Skeletal muscle tissue (tissue), 4 donors: ENCODE results near the gene TBC1D26. TPM values are rescaled to one million over a fixed set of nuclear protein-coding genes. Genes with fewer than 3 reads are reported as not detected.
"Not testable (repeated sequence)": the region's sequence is repeated elsewhere in the genome, so short reads cannot be mapped to it uniquely, and the experiment has no call there.

Experiments
- H3K27ac ChIP-seq: one replicate; pipeline ENCODE4 v1.7.0; 2013; ENCODE audit warnings: mild to moderate bottlenecking, low read depth, low read length, inconsistent platforms
- H3K27me3 ChIP-seq, 3 donors: one replicate each; pipeline ENCODE4 v1.7.0; 2013; ENCODE audit warnings: low read length in 3 of 3; ENCODE audit not compliant: control insufficient read depth in 3 of 3, insufficient read depth in 3 of 3
- H3K36me3 ChIP-seq, 3 donors: one replicate each; pipeline ENCODE4 v1.7.0; 2013; ENCODE audit warnings: low read length in 3 of 3; ENCODE audit not compliant: control insufficient read depth in 3 of 3, insufficient read depth in 3 of 3
- H3K4me1 ChIP-seq, 3 donors: one replicate each; pipeline ENCODE4 v1.7.0; 2013; ENCODE audit warnings: low read length in 3 of 3, mild to moderate bottlenecking in 3 of 3; ENCODE audit not compliant: control insufficient read depth in 3 of 3, insufficient read depth in 3 of 3
- H3K4me3 ChIP-seq, 3 donors: one replicate each; pipeline ENCODE4 v1.7.0; 2013; ENCODE audit warnings: low read length in 3 of 3
- H3K9ac ChIP-seq, 3 donors: one replicate each; pipeline ENCODE4 v1.7.0; 2013; ENCODE audit warnings: low read length in 3 of 3, mild to moderate bottlenecking in 3 of 3, moderate library complexity in 2 of 3, low read depth in 1 of 3
- H3K9me3 ChIP-seq, 3 donors: one replicate each; pipeline ENCODE4 v1.7.0; 2013; ENCODE audit warnings: low read length in 3 of 3; ENCODE audit not compliant: control insufficient read depth in 3 of 3
- total RNA-seq: library from RNA; depleted of rRNA; stranded (reverse); fragments of >200 nt; gene quantifications from one replicate; pipeline ENCODE4 v1.2.3, GENCODE V29; 2014
- donor health status: Osteomylitis.

Gene TBC1D26
- total RNA-seq, 1 donor from 2014 or later = 1.6 TPM

DNA sequence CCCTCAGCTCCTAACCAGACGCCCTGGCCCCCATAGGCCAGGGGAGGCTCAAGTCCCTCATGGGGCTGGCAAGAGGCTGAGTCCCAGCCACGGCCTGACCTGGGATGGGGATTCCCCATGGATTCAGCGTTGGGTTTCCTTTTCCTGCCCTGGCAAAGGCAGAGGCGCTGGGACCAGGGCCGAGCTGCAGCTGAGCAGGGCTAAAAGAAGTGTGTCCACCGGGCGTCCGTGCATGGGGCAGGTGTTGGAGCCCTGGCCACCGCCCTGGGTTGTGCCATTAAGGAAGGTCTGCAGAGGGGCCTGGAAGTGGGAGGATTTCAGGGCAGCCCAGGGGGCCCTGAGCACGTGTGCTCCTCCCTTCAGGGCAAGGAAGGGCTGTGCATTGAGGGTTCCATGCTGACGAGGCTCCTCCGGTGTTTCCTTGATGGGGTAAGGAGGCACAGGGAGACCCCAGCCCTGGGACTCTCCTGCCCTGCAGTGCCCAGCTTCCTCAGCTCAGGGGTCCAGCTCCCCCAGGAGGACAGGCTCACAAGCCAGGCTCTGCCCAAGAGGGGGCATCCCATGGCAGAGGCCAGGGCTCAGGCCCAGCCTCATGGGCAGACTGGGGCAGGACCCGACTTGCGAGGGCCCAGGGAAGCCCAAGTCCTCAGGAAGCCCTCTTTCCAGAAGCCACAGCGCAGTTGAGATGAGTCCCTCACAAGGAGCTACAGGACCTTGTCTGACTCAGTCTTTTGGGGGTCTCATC, 10.1 kb downstream of the TBC1D26 start:
- Histone ChIP-seq H3K27me3 (peaks cover 0 to 3% (median 0%) of the 10 kb centered on the region in 3 donors), H3K27ac (no peak overlapping the region), H3K9ac (no peak overlapping the region), H3K4me3 (no peak overlapping the region), H3K36me3 (no peaks in the 10 kb centered on the region), H3K9me3 (no peaks in the 10 kb centered on the region), H3K4me1 (no peaks in the 10 kb centered on the region)

DNA sequence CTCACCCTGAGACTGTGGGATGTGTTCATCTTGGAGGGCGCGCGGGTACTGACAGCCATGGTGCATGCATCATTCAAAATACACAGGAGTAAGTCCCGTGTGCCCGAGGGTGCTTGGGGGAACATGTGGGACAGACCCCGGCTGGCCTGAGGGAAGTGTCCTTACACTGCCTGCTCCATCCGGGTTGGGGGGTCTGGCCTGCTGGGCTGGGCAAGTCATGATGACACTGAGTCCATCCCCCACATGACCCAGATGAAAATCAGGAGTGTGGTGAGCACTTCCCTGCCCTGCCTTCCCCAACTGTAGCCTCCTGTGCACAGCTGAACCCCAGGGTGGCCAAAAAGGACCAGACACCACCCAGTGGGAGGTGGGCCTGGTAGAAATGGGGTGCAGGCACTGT, 10.8 kb downstream of the TBC1D26 start:
- H3K36me3 ChIP-seq = no peaks in the 10 kb centered on the region
- no peaks in the 10 kb centered on the region for H3K9me3 ChIP-seq
- H3K9ac ChIP-seq = no peak overlapping the region
- H3K27ac ChIP-seq = no peak overlapping the region
- H3K4me1 ChIP-seq = no peaks in the 10 kb centered on the region
- no peak overlapping the region for H3K4me3 ChIP-seq
- H3K27me3 ChIP-seq = peaks cover 0 to 3% (median 0%) of the 10 kb centered on the region in 3 donors

DNA sequence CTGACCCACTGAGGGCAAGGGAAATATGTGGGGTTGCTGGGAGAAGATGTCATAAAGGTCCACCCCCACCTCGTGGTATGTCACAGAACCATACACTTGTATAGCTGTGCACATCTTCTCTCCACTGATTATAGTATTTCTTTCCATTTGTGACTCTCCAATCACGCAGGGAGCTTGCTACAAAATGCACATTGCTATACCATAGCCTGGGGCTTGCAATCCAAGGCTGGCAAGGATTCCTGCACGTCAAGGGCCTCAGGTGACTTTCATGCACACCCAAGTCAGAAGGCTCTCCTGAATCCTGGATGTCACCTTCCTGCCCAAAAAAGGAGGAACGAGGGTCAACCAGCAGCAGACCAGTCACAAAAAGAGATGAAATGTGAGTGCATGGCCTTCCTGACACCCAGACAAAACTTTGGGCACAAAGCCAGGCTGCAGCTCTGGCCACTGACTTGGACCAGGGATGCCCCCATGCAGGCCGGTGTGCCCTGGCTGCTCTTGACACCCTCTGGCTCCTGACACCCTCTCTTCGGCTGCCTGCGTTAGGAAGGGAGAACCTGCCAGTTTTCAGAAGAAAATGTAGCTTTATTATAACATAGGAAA, 12.1 kb downstream of the TBC1D26 start:
- H3K9ac ChIP-seq = no peak overlapping the region
- H3K27me3 ChIP-seq = peaks cover 0 to 3% (median 0%) of the 10 kb centered on the region in 3 donors
- no peak overlapping the region for H3K4me3 ChIP-seq
- H3K9me3 ChIP-seq = no peaks in the 10 kb centered on the region
- H3K4me1 ChIP-seq = no peaks in the 10 kb centered on the region
- H3K36me3 ChIP-seq = no peaks in the 10 kb centered on the region
- H3K27ac ChIP-seq = no peak overlapping the region

DNA sequence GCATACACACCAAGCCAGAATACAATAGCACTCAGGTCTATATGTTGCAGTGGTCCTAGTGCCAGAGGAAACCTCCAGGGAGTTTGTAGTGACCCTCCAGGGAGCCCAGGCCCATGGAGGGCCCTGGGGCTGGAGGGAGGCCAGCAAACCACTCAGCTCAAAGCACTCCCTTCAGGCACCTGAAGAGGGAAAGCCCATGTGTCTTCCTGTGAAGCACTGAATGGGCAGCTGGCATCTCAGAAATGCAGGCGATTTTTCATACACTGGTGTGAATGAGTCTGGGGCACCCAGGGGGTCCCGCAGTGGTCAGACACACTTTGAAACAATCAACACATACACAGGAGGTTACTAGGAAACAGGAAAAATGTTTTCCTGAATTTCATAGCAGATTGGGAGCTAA, 12.8 kb downstream of the TBC1D26 start:
- peaks cover 0 to 3% (median 0%) of the 10 kb centered on the region in 3 donors for H3K27me3 ChIP-seq
- H3K4me1 ChIP-seq = no peaks in the 10 kb centered on the region
- H3K9me3 ChIP-seq = no peaks in the 10 kb centered on the region
- no peak overlapping the region for H3K9ac ChIP-seq
- no peak overlapping the region for H3K27ac ChIP-seq
- H3K4me3 ChIP-seq = no peak overlapping the region
- H3K36me3 ChIP-seq = no peaks in the 10 kb centered on the region

DNA sequence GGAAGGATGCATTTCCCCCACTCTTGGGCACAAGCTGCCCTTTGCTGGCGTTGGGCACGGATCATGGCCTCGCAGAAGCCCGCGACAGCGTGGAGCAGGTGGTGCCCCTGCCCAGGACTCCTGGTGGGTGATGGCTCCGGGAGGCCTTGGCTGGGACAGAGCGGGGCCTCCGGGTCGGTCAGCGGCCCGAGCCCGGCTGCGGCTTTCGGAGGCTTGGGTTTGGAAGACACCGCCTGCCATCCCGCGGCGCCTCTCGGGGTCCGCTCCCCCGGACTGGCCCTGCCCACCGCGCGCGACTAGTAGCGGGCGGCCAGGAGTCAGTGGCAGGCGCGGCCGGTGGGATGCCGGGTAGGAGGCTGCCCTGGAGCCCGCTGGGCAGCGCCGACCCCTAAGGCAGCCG, 17.3 kb downstream of the TBC1D26 start:
- H3K27ac ChIP-seq, H3K4me3 ChIP-seq, H3K9me3 ChIP-seq, H3K36me3 ChIP-seq, H3K9ac ChIP-seq, H3K27me3 ChIP-seq, H3K4me1 ChIP-seq: not testable (repeated sequence)

DNA sequence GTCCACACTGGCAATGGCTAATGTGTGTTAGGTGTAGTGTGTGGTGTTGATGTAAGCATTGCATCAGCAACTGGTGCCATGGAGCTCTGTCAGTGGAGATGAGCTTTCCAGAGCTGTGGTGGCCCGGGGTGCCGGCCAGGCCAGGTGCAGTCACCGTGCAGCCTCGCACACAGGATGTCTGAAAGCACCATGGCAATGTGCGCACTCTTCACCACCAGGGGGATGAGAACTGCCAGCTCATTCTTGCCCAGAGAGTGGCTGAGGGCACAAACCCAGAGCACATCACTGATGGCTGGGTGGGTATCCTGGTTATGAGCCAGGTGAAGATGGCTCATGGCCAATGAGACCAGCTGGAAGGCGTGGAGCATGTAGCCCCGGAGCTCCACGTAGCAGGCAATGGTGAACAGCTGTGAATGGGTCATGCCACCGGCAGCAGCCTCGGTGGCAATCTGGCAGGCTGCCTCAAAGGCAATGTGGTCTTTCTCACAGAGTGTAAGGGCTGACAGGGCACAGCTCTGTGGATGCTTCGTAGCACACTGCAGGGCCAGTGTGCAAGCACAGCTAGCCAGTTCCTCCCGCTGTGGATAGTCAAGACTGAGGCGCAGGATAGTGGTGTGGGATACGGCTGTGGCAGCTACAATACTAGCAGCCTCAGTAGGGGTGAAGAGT, 36.9 kb downstream of the TBC1D26 start:
- H3K27me3 ChIP-seq, H3K4me1 ChIP-seq, H3K27ac ChIP-seq, H3K9ac ChIP-seq, H3K36me3 ChIP-seq, H3K9me3 ChIP-seq, H3K4me3 ChIP-seq: not testable (repeated sequence)

DNA sequence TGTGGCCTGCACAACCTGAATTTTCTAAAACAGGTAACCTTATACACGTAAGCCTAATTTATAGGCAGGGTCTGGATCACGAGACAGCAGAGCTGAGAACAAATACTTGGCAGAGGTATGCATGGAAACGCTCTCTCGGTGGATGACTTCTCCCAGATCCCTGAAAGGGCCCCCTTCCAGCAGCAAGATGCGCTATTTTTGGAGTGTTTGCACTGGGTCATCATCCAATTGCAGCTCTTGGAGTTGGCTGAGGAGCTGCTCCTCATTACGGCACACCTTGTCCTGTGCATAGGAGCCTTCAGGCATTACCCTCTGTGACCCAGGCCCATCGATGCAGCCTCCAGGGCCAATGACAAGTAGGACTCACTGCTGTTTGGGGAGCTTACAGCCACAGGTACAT, 38.6 kb downstream of the TBC1D26 start:
- not testable (repeated sequence) for H3K27ac ChIP-seq, H3K9me3 ChIP-seq, H3K4me3 ChIP-seq, H3K9ac ChIP-seq, H3K36me3 ChIP-seq, H3K4me1 ChIP-seq, H3K27me3 ChIP-seq

DNA sequence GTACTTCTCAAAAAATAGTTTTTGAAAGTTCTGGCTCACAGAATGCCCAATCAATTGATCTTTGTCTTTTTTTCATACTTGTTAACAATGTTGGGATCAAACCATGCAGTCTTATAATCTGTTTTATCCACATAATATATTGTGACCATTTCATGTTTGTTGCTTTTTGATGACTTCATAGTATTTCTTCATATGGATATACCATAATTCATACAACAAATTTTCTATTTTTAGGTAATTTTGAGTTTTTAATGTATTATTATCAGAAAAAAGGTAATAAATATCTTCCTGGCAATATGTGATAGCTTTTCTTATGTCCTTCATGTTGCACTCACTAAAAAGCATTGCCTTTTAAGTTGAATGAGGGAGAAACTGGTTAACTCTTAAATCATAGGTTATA, 44.8 kb downstream of the TBC1D26 start:
- H3K9ac ChIP-seq = no peak overlapping the region
- H3K4me1 ChIP-seq = no peaks in the 10 kb centered on the region
- H3K36me3 ChIP-seq = no peaks in the 10 kb centered on the region
- H3K27ac ChIP-seq = no peak overlapping the region
- no peaks in the 10 kb centered on the region for H3K9me3 ChIP-seq
- H3K4me3 ChIP-seq = no peak overlapping the region
- no peaks in the 10 kb centered on the region for H3K27me3 ChIP-seq

DNA sequence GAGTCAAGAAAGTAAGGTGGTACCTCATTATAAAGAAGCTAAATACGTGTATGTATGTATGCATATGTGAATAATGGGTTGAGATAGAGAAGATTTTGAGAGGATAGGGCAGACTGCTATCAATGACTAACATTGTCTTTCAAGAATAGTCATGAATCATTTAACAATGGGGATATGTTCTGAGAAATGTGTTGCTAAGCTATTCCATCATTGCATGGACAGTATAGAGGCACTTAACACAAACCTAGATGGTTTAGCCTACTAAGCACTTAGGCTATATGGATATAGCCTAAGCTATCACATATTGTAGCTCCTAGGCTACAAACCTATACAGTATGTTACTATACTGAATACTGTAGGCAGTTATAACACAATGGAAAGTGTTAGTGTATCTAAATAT, 45.2 kb downstream of the TBC1D26 start:
- Histone ChIP-seq H3K27ac (no peak overlapping the region), H3K4me1 (no peaks in the 10 kb centered on the region), H3K36me3 (no peaks in the 10 kb centered on the region), H3K4me3 (no peak overlapping the region), H3K9ac (no peak overlapping the region), H3K9me3 (no peaks in the 10 kb centered on the region), H3K27me3 (no peaks in the 10 kb centered on the region)

DNA sequence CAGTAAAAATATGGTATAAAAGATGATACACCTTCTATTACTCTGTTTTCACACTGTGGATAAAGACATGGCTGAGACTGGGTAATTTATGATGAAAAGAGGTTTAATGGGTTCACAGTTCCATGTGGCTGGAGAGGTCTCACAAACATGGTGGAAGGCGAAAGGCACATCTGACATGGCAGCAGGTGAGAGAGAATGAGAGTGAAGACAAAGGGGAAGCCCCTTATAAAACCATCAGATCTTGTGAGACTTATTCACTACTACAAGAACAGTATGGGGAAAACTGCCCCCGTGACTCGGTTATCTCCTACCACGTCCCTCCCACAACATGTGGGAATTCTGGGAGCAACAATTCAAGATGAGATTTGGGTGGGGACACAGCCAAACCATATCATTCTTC, 45.6 kb downstream of the TBC1D26 start:
- no peak overlapping the region for H3K4me3 ChIP-seq
- no peaks in the 10 kb centered on the region for H3K4me1 ChIP-seq
- H3K27ac ChIP-seq = no peak overlapping the region
- H3K36me3 ChIP-seq = no peaks in the 10 kb centered on the region
- no peaks in the 10 kb centered on the region for H3K27me3 ChIP-seq
- H3K9ac ChIP-seq = no peak overlapping the region
- no peaks in the 10 kb centered on the region for H3K9me3 ChIP-seq
